ENCODE data around the gene CHRDL2.

Gene CHRDL2

GRCh38 chr11:74710281-74710938, 20.8 kb downstream of the CHRDL2 start:
- DNase-seq (ENCODE audit: low spot score): peak; percentile 47

DNA sequence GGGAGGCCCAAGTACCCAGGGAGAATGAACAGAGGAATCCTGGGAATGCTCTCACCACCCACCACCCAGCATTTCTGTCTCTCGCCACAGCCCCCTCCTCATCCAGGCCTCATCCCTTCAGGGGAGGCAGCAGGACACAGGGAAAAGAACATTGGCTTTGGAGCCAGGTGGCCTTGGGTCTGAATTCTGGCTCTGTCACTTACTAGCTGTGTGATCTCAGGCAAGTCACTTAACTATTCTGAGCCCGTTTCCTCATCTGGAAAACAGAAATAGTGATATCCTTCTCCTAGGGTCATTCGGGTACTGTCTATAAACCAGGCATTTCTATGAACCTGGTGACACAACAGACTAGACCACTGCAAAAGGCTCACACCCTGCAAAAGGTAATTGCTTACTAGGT, 22.1 kb downstream of the CHRDL2 start:
- DNase-seq (ENCODE audit: low spot score): no peak

DNA sequence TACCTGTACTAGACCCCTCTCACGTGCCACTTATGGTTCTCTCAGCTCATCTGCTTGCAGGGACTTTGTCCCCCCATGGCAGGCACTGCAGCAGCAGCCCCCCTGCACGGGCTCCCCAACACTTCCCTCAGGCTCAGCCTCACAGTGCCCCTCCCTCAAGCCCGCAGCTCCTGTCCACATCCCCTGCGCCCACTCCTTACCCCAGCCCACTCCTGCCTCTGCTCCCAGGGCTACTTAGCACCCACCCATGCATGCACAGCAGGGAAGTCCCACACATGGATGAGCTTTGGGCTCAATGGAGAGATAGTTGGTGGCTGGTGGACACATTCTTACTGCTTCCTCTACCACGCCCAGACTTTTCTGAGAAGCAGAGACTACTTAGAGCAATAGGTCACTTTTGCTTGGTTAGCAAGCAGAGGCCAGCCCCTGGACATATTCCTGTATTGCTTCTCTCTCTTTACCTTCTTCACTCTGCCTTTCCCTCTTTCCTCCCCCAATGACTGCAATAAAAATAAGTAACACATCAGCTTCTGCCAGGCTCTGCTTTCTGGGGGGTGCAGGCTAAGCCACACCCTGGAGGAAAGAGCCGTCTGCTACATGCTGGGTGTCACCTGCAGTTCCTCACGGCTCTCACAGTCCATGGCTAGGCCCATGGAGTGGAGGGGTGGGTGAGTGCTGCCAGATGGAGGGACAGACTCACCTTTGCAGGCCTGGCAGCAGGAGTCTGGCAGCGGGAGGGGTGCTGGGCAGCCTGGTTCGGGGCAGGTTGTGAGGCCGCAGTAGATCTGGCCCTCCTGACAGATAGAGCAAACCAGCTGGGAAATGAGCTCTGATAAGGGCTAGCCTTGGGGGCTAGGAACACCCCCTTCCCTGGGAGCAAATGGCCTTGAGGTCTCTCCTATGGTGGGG, 23.4 kb downstream of the CHRDL2 start:
- DNase-seq (ENCODE audit: low spot score): no peak

- no peak for DNase-seq (ENCODE audit: low spot score)
Measured at GRCh38 chr11:74707182-74707581, 24.0 kb downstream of the CHRDL2 start.

DNA sequence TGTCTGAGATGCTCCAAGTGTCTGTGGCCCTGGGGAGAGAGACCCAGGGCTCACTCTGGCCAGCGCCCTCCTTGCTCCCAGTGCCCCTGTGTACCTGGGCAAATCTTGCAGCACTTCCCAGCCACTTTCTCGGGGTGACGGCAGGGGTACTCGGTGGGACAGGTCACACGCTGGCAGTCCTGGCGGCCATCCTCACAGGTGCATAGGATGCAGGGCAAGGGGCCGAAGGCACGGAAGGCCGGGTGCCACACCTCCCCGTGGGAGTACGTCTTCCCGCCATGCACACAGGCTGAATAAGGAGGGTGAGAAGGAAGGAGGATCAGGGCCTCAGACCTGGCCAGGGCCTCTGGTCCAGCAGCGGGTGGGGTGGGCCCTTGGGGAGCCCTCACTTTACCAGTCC, 28.0 kb downstream of the CHRDL2 start:
- no peak for DNase-seq (ENCODE audit: low spot score)

GRCh38 chr11:74702383-74703007, 28.7 kb downstream of the CHRDL2 start:
- peak; percentile 84 for DNase-seq (ENCODE audit: low spot score)

DNA sequence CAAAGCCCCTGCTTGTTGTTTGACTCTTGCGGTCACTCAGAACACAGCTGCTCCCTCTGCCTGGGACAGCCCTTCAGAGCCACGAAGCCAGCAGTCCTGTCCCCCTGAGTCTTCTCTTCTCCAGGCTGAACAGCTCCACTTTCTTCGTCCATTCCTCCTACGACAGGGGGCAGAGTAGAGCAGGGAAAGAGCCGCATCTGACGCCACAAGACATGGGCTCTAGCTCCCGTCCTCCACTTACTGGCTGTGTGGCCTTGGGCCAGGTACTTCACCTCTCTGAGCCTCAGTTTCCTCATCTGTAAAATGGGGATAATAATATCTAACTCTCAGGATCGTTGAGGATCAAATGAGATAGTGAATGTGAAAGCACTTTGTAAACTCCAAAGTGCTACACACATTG, 29.9 kb downstream of the CHRDL2 start:
- DNase-seq (ENCODE audit: low spot score): no peak

- DNase-seq (ENCODE audit: low spot score): no peak
Measured at GRCh38 chr11:74699615-74700396, 31.4 kb downstream of the CHRDL2 start.

GRCh38 chr11:74697722-74698121, 33.5 kb downstream of the CHRDL2 start:
- no peak for DNase-seq (ENCODE audit: low spot score)

DNA sequence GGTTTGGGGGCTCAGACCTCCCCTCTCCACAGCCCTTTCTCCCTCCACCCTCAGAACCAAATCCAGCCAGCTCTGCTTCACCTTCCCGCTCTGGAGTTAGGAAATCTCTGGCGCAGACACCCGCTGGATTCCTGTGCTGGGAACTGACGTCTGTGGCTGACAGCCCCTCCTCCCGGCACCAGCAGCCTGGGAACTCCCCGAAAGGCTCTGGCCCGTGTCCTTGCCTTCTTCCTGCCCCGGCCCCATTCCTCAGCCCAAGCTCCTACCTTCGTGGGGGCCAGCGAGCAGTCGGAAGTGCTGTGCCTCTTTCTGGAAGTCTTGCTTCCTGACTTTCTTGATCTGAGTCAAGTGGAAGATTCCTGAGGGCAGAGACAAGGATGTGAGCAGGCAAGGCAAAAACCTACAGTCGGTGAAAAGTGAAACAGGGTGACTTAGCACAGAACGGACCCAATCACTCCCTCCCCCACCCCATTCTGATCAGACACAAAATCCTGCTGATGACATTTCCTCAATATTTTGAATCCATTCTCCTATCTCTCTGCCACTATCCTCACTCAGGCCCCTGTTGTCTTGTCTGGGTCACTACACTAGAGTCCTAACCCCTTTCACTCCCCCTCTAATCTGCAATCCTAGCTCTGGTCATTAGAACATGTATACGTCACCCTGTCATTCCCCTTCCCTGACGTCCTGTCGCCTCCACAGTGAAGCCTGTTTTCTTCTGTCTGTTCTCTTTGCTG, 34.1 kb downstream of the CHRDL2 start:
- peak; percentile 87 for DNase-seq (ENCODE audit: low spot score)

- DNase-seq (ENCODE audit: low spot score): no peak
Measured at GRCh38 chr11:74696500-74696899, 34.7 kb downstream of the CHRDL2 start.

DNA sequence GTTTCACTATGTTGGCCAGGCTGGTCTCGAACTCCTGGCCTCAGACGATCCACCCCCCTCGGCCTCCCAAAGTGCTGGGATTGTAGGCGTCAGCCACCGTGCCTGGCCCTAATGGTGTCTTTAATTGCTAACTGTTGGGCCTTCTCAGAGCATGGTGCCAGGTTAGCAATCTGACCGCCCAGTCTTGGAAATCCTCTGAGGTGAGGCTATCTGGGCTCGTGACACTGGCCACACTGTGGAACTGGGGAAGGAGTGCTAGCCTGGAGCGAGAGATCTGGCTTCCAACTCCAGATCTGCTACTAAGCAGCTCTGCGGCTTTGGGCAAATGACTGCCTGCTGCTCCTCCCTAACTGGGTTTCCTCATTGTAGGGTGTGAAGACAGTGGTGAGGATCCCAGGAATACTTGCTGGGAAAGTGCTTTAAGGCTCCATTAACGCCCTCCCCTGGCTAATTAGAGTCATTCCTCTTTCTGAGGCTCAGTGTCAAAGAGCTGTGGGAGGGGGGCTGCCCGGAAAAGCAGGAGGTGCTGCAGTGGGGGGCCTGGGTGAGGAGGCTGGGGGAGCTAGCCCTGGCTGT, 35.4 kb downstream of the CHRDL2 start:
- DNase-seq (ENCODE audit: low spot score): no peak

DNA sequence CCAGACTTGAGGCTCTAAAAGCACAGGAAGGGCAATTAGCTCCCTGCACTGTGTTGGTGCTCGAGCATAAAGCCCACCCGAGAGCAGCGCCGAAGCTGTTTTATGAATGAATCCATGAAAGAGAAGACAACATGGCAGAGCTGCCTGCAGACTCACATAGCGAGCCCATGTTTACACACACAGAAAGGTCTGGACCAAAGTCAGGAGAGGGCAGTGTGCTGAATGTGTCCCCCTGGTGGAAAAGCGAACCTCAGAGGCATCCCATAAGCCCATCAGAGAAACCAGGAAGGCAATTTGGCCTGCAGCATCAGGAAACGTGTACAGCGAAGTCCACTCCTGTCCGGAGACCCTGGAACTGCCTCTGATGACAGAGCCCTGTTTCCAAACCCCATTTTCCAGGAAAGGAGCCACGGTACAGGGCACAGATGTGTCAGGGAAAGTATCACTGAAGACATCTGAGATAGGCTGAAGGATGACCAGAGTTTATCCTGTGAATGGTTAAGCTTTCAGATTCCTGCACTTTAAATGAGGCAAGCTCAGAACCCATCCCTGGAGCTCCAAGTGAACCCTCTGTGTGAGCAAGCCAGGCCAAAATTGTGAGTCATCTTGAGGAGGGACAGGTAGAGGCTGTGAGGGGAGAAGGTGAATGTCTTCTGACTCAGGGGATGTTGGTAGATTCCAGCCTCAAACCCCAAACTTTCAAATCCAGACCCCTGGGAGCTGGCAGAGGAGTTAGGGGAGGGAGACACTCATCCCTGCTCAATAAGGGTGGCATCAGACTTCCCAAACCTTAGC, 36.9 kb downstream of the CHRDL2 start:
- no peak for DNase-seq (ENCODE audit: low spot score)

DNA sequence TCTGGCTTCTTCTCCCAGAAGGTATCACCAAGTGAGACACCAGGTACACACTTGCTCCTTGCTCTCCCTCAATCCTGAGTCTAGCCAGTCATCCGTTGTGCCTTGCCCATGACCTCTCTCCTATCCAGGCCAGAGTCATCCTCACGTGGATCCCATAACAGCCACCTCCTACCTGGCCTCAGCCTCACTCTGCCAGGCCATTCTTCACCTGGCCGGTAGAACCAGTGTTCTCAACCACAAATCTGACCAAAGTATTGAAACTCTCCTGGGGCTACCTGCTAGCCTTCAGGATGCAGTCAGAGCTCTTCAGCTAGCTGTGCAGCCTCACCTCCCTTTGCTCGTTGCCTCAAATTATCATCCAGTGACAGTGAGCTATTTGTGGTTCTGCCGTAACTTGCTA, 37.7 kb downstream of the CHRDL2 start:
- no peak for DNase-seq (ENCODE audit: low spot score)

DNA sequence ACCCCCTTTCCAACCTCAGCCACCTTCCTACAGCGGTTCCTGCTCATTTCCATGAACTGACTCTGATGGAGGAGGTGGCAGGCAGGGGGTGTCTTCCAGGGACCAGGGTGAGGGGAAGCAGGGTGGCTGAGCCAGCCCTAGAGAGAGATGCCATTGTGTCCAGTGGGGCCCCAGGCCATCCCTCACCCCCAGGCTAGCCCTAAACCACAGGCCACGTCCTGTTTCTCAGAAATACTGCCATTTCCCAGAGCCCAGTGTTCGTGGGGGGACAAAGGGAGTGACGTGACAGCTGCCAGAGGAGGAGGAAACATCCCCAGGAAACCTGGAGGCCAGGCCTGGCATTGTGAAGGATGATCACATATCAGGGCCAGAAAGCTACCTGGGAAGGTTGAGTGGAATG, 39.5 kb downstream of the CHRDL2 start:
- DNase-seq (ENCODE audit: low spot score): no peak

GRCh38 chr11:74689666-74690065, 41.6 kb downstream of the CHRDL2 start:
- peak; percentile 36 for DNase-seq (ENCODE audit: low spot score)

DNA sequence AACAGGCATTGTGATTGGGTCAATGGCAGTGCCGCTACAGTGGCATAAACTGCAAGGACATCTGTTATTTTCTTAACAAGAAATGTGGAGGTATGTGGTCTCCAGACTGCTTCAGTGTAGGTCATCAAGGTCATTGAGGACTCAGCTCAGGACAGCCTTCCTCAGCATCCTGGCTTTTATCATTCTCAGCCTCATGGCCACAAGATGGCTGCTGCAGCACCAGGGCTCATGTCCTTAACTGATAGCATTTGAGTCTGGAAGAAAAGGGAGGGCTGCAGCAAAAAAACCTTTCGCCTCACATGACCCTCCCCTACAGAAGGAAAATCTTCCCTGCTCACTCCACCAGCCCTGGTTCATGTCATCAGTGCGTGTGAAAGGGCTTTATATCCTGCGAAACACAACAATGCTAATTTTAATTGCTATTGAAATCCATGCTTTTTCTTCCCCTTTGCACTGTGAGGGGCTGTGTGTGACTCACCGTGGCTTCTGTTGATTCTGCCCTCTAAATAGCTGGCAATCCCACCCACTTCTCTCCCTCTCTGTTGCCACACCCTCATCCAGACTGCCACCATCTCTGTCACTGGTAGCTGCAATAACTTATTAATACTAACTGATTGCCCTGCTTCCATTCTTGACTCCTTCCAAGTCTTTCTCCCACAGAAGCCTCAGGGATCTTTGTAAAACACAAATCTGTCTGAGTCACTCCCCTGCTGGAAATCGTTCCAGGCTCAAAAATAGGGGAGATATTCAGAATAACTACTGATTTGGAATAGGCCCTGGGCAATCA, 43.8 kb downstream of the CHRDL2 start:
- peak; percentile 46 for DNase-seq (ENCODE audit: low spot score)

- peak; percentile 58 for DNase-seq (ENCODE audit: low spot score)
Measured at GRCh38 chr11:74686792-74687191, 44.4 kb downstream of the CHRDL2 start.

GRCh38 chr11:74685905-74686304, 45.3 kb downstream of the CHRDL2 start:
- DNase-seq (ENCODE audit: low spot score): no peak
